GM19238 (cell line): ENCODE data around the gene GRAP2.

Source experiments
- DNase-seq: peaks from one replicate; pipeline ENCODE4 v3.0.0; 2011; ENCODE audit warnings: low spot score; ENCODE audit not compliant: insufficient read length

Gene GRAP2

GRCh38 chr22:39965748-39966147 is 64.9 kb downstream of the GRAP2 start:
- no peak for DNase-seq

DNA sequence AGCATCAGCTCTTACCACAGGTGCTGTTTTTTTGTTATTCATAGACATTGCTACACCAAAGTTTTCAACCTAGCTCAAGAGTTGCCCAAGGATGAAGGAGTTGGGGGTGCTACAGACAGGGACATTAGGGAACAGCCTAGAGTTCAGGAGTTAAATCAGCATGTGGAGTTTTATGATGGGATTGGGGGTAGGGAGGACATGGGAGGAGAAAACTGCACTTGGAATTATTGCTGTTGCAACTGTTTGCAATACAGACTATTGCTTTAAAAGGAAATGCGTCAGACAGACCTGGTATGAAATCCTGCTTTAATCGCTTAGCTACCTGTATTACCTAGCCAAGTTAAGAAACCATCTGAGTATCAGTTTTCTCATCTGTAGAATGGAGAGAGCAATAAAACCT is 65.6 kb downstream of the GRAP2 start:
- no peak for DNase-seq

- DNase-seq, result no peak
Measured at GRCh38 chr22:39967103-39967829, 66.4 kb downstream of the GRAP2 start.

DNA sequence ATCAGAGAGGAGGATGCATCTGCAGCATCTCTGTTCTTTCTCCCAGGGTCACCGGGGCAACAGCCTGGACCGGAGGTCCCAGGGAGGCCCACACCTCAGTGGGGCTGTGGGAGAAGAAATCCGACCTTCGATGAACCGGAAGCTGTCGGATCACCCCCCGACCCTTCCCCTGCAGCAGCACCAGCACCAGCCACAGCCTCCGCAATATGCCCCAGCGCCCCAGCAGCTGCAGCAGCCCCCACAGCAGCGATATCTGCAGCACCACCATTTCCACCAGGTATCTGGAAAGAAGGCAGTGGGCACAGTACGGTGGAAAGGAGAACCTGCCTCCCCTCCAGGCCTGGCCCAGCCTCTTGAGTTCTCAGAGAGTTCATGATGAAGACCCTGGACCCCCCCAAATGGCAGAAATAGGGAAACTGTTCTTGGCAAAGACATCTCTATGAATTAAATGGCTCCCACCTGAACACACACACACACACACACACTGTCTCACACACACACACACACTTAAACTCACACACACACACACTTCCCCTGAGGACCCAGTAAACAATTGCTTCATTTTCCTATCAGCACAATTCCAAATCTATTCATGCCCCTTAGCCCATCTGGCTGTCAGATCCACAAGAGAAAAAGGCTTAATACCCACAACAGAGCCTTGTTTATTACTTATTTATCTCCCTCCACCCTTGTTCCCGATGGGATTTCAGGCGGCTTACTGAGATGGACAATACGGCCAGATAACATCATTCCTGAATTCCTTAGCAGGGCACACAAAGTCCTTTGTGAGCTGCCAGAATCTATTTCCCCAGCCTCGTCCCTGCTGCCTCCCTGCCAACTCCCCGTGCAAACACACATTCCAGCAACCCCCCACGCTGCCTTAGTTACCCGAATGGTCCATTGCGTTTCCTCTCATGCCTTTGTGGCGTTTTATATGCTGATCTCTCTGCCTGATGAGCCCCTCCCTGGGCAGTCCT is 67.4 kb downstream of the GRAP2 start:
- no peak for DNase-seq

DNA sequence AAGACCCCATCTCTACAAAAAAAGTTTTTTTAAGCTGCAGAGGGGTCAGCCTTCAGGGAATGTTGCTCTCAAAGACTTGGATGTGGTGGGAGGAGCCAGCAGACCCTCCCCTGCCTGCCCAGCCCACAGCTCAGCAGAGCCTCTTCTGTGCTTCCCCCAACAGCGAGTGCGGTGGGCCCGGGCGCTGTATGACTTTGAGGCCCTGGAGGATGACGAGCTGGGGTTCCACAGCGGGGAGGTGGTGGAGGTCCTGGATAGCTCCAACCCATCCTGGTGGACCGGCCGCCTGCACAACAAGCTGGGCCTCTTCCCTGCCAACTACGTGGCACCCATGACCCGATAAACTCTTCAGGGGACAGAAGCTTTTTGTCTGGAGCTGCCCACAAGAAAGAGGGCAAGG is 69.9 kb downstream of the GRAP2 start:
- DNase-seq, result no peak

DNA sequence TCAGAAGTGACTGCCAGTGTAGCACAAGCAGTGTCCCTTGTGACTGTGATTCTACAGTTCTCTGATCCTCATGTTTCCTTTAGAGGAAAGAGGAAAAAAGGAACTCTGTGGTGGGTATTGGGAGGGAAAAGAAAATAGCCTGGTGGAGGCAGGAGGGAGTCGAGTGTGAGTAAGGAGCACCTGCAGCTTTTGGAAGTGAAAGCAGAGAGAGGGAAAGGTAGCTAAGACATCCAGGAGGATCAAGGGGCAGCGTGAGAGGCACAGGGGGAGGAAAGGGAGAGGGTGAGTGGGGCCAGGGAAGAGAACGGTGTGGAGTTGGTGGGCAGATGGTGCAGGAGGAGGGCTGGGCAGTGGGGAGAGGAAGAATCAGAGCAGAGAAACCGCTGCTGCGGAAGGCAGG is 71.8 kb downstream of the GRAP2 start:
- no peak for DNase-seq

GRCh38 chr22:39973656-39974055 is 72.8 kb downstream of the GRAP2 start:
- DNase-seq, result no peak

- no peak for DNase-seq
Measured at GRCh38 chr22:39974065-39974464, 73.2 kb downstream of the GRAP2 start.

DNA sequence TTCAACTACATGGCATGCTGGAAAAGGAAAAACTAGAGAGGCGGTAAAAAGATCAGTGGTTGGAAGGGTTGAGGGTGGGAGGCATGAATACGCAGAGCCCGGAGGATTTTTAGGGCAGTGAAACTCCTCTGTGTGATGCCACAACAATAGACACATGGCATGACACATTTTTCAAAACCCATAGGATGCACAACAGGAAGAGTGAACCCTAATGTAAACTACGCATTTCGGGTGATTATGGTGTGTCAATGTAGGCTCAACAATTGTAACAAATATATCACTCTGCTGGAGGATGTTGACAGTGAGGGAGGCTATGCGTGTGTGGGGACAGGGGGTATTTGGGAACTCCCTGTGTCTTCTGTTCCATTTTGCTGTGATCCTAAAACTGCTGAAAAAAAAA is 78.2 kb downstream of the GRAP2 start:
- DNase-seq, result no peak

DNA sequence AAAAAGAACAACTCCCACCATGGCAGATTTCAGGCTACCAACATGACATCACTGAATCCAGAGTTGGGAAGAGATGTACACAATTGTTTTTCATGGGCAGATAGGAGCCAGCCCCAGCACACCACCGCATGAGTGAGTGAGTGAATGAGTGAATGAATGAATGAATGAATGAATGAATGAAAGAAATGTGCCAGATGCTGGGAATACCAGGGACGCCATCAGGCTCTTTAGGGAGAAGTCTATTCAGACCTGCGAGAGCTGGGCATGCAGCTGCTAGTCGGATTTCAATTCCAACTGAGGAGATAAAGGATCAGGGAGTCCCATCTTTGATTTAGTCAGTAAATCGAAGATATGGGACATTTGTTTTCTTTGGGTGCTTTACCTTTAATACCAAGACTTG is 78.6 kb downstream of the GRAP2 start:
- DNase-seq, result no peak

DNA sequence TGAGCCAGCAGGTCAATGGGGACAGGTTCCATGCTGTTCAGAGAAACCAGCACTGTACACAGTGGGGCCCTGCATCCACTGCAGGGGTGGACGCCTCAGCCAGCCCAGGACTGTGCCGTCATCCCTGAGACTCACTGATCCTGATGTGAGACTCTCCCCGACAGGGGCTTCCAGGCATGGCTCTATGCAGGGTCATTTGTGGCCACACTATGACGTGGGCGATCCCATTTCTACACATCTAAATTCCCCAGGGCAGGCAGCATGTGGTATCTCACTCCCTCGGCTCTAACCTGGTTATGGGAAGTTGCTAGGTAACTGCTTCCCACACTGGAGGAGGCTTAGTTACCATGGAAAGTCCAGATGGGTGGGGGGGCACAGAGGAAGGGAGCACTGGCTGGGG is 79.7 kb downstream of the GRAP2 start:
- no peak for DNase-seq

- no peak for DNase-seq
Measured at GRCh38 chr22:39983346-39983745, 82.5 kb downstream of the GRAP2 start.

DNA sequence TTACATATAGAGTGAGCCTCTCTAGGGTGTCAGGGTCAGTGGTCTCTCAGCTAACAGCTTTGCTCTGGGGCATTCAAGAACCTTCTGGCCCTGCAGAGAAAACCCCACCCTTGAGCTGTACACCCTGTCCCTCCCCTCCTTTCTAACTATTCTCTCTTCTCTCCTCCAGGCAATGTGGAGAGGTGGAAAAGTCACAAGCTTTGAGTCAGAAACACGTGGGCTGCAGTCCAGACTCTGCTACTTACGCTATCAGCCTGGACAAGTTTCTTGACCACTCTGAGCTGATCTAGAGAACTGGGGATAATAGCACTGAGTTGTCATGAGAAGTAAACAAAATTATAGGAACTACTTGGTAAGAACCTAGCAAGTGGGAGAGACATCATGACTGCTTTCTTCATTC is 83.1 kb downstream of the GRAP2 start:
- no peak for DNase-seq

DNA sequence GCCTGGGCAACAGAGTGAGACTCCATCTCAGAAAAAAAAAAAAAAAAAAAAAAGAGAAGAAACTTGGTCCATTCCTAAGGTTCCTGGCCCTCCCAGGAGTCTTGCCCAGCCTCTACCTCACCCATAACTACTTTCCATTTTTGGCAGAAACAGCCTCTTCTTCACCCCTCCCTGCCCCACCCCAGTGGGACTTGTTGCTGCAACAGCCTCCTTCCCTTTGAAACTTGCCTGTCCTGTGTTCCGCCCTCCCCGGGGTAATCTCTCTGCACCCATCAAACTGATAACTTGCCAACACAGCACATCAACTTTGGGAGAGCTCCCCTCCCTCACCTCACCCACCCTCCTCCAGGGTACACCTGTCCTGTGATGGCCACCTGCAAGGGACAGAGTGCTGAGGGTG is 83.9 kb downstream of the GRAP2 start:
- DNase-seq, result no peak

DNA sequence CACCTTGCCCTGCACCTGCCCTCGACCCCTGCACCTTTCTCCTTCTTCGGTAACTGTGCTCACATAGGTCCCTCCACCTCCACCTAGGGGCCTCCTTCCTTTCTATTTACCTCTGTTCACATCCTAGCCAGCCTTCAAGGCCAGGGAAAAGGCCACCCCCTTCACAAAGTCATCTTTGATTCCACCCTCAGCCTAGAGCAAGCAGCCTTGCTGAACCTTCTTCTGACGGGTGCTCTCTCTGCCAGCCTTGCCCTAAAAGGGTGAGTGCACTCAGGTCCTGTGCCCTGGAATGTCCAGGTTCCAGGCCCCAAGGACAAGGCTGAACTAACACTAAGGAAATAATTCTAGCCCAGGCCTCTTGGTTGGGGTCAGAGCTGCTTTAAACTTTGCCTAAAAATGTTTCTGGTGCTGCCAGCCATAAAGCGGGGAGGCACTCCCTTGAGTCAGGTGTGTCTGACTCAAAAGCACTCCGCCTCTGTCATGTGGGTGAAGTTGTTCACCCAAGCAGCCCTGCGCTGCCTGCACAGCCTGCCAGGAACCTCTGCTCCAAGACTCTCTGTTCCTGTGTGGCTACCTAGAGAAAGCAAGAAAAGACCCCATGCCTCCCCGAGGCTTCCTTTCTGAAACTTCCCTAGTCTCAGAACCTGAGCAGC is 84.6 kb downstream of the GRAP2 start:
- DNase-seq, result no peak

DNA sequence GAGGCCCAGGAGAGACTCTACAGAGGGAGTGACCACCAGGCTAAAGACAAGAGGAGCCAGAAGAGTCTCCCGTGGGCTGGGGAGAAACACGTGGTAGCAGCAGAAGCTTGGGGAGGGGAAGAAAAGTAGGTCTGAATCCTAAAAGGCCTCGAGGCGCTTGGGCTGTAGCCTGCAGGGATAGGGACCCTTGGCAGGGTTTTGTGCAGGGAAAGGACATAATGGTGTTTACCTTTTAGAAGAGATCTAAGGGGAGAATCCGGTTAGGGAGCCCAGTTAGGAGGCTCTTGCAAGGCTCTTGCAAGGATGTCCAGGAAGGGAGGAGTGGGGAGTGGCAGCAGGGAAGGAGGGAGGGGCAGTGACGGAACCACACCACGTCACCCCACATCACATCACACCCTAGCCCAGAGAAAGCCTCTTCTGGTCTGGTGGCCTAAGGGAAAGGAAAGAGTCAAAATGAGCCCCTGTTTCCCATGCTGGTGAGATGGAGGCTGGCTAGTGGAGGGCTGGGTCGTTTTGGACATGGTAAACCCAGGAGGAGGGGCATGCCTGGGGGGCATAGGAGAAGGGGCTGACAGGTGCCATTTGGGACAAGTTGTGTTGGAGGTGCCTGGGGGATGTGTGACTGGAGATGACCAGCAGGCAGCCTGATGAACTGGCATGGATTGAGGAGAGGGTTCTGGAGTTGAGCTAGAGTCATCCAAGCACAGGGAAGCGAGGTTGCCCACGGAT is 87.7 kb downstream of the GRAP2 start:
- no peak for DNase-seq

- DNase-seq, result no peak
Measured at GRCh38 chr22:39989633-39990032, 88.7 kb downstream of the GRAP2 start.

GRCh38 chr22:39990686-39991085 is 89.8 kb downstream of the GRAP2 start:
- DNase-seq, result no peak

GRCh38 chr22:39991159-39991860 is 90.4 kb downstream of the GRAP2 start:
- no peak for DNase-seq

- no peak for DNase-seq
Measured at GRCh38 chr22:39992088-39992826, 91.4 kb downstream of the GRAP2 start.
